Memory B cell (primary cell): ENCODE results near the gene SULT1A3.
"Not testable (repeated sequence)": the region's sequence is repeated elsewhere in the genome, so short reads cannot be mapped to it uniquely, and the experiment has no call there.

Source experiments
- ATAC-seq: fragments of 150-1000 bp; cut with Tn5 transposase; 2 replicates; pipeline ENCODE4 v1.10.0; 2021; ENCODE audit warnings: low read depth, mild to moderate bottlenecking, moderate library complexity
- DNase-seq, 2 donors: peaks; one replicate each; pipeline ENCODE4 v3.0.0; 2022; ENCODE audit warnings: low spot score in 2 of 2
- H3K27ac Mint-ChIP-seq: one replicate; pipeline ENCODE4 v1.8.0; 2022; ENCODE audit warnings: mild to moderate bottlenecking, moderate library complexity, mixed read lengths
- H3K27me3 Mint-ChIP-seq: one replicate; pipeline ENCODE4 v1.8.0; 2022; ENCODE audit warnings: mixed read lengths
- H3K36me3 Mint-ChIP-seq: one replicate; pipeline ENCODE4 v1.8.0; 2022; ENCODE audit warnings: mild to moderate bottlenecking, mixed read lengths
- H3K4me1 Mint-ChIP-seq: one replicate; pipeline ENCODE4 v1.8.0; 2022; ENCODE audit warnings: mixed read lengths
- H3K4me3 Mint-ChIP-seq: one replicate; pipeline ENCODE4 v1.8.0; 2022; ENCODE audit warnings: mild to moderate bottlenecking, moderate library complexity, mixed read lengths
- H3K9me3 Mint-ChIP-seq: one replicate; pipeline ENCODE4 v1.8.0; 2022; ENCODE audit warnings: mixed read lengths

SULT1A3 gene

DNA sequence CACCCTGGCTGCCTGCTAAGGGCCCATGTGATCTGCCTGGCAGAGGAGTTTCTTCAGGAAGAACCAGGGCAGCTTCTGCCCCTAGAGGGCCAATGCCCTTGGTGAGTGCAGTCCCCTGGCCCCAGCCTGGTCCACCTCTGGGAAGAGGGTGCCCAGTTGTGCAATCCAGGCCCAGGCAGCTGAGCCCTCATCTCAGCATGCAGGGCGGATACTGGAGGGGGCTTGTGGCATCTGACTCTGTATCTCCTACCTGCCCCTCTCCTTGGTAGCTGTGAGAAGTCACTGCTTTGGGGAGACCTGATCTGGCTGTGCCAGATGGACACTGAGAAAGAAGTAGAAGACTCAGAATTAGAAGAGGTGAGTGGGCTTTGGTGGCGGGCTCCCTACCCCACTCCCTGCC, 2.1 kb upstream of the SULT1A3 start:
- DNase-seq = peak in 1 of 2 donors; percentile 6
- not testable (repeated sequence) for H3K36me3 Mint-ChIP-seq

DNA sequence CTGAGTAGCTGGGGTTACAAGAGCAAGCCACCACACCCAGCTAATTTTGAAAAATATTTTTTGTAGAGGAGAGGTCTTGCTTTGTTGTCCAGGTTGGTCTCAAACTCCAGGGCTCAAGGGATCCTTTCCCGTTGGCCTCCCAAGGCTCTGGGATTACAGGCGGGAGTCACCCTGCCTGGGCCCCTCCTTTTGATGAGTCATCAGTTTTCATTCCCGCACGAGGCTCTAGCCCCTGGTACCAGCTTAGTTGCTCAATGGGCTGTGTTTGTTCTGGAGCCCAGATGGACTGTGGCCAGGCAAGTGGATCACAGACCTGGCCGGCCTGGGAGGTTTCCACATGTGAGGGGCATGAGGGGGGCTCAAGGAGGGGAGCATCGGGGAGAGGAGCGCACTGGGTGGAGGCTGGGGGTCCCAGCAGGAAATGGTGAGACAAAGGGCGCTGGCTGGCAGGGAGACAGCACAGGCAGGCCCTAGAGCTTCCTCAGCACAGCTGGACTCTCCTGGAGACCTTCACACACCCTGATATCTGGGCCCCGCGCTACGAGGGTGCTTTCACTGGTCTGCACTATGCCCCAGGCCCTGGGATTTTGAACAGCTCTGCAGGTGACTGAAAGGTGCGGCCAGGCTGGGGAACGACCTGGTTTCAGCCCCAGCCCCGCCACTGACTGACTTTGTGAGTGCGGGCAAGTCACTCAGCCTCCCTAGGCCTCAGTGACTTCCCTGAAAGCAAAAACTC, 721 bp downstream of the SULT1A3 start:
- H3K27ac Mint-ChIP-seq, H3K27me3 Mint-ChIP-seq, H3K36me3 Mint-ChIP-seq, DNase-seq, H3K9me3 Mint-ChIP-seq, ATAC-seq, H3K4me1 Mint-ChIP-seq, H3K4me3 Mint-ChIP-seq: not testable (repeated sequence)

More for the DNA sequence above, 2.1 kb upstream of the SULT1A3 start:
- ATAC-seq, H3K27ac Mint-ChIP-seq, H3K27me3 Mint-ChIP-seq, H3K9me3 Mint-ChIP-seq, H3K4me1 Mint-ChIP-seq, H3K4me3 Mint-ChIP-seq: not testable (repeated sequence)

DNA sequence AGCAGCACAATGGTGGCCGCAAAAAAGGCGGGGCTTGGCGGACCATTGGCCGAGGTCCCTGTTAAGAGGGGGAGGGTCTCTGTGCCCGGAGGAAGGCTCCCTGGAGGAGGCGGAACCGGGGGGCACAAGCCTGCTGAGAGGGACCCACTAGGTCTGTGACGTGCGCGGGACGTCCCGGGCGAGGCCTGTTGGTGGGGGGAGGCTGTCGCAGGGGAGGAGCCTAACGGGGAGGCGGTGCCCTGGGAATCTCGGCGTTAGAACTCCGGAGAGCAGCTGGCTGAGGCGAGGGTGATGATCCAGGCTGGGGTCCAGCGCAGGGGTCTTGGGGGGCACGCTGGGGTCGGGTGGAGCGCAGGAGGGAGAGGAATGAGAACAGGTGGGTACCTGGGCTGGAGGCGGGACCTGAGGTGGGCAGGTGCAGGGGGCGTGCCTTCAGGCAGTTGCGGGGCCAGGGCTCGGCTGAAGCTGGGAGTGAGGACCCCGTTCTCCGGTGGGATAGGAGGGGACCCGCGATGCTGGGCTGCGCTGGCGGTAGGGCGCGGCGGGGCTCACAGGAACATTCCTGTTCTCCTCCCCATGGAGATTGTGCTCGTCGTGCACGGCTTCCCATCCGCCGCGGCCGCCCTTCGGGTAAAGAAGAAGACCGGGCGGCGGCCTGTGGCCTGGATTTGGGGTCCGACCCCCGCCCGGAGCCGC, 6.6 kb downstream of the SULT1A3 start:
- ATAC-seq (peak; percentile 73), DNase-seq (peak in 1 of 2 donors; percentile 27)
- H3K9me3 Mint-ChIP-seq, H3K27me3 Mint-ChIP-seq, H3K36me3 Mint-ChIP-seq, H3K27ac Mint-ChIP-seq, H3K4me1 Mint-ChIP-seq, H3K4me3 Mint-ChIP-seq: not testable (repeated sequence)

DNA sequence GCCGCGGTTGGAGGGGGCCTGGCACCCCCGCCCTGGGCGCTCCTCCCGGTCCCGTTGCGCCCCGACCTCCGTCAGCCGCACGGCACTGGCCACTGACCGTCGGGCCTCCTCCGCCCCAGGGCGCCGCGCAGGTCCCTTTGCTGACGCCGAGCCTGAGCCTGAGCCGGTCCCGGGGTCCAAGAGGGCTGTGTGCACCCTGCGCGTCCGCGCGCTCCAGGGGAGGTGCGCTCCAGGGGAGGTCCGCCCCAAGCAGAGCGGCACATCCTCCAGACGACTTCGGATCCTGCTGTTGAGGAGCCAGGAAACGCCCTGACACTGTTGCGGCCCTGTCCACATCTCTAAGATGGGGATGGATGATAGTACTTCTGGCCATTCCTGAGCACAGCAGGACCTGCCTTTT, 7.2 kb downstream of the SULT1A3 start:
- not testable (repeated sequence) for DNase-seq, H3K9me3 Mint-ChIP-seq, H3K4me3 Mint-ChIP-seq, H3K27ac Mint-ChIP-seq, H3K27me3 Mint-ChIP-seq, H3K4me1 Mint-ChIP-seq, H3K36me3 Mint-ChIP-seq
- ATAC-seq = peak; percentile 23

DNA sequence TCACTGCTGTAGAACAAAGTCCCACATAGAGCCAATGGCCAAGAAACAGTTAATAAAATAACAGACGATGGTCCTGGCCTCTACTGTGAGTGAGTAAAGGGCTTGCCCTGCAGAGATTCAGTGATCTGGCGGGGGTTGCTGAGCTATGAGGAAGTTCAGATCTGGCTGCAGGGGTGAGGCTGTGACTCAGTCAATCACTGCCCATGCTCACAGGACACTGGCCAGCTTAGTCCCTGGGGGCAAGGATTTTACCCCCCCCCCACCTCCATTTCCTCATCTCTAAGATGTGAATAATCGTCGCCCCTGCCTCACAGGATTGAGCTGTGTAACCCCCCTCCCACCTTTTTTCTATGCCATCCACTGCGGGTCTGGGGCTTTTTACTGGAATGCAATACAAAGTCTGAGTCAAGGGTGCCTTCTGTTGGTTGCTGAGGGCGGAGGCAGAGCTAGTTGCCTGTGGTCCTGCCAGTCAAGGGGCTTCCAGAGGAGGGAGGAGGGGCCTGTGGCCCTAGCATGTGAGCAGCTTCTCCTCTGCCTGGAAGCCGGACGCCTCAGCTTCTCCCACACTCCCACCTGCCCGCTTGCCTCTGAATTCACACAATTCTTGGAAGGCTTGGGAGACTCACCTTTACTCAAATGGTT, 8.1 kb downstream of the SULT1A3 start:
- H3K27me3 Mint-ChIP-seq, DNase-seq, H3K4me1 Mint-ChIP-seq, H3K36me3 Mint-ChIP-seq, H3K9me3 Mint-ChIP-seq, H3K27ac Mint-ChIP-seq: not testable (repeated sequence)
- peak overlapping the region; percentile 44 for H3K4me3 Mint-ChIP-seq
- ATAC-seq = peak; percentile 45

DNA sequence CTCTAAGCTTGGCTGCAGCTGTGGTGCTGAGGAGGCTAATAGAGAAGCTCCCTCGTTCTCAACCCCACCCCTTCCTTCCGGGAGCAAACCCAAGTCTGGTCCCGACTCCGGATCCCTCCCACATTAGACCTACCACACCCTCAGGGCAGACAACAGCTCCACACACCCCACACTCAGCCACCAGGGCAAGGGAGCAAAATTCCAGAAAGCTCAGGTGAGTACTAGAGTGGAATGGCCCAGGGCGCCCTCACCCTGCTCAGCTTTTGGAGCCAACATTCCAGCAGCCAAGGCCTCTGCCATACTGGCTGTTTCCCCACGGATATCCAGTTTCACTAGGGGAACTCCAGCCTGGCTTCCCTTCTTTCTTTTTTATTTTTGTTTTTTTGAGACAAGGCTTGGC, 10.0 kb downstream of the SULT1A3 start:
- not testable (repeated sequence) for H3K9me3 Mint-ChIP-seq, H3K27me3 Mint-ChIP-seq, H3K36me3 Mint-ChIP-seq, H3K4me1 Mint-ChIP-seq, DNase-seq, H3K27ac Mint-ChIP-seq
- H3K4me3 Mint-ChIP-seq = peak overlapping the region; percentile 44
- ATAC-seq = peak; percentile 44

DNA sequence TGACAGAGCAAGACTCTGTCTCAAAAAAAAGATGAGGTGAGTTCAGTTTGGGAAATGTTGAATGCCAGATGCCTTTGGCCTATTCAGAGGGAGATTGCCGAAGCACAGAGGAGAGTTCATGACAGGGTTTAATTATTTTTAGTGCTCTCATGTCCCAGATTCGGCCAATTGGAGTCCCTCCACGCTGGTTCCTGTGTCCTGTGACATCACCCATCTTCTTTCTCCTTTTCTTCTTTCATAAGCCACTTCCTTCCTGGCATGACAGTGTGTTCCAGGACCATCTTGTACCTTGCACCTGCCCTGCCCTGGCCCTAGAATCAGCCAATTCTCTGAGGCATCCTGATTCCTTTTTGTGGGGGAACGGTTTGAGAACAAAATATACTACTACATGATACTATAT, 12.4 kb downstream of the SULT1A3 start:
- H3K9me3 Mint-ChIP-seq, H3K36me3 Mint-ChIP-seq, ATAC-seq, H3K27me3 Mint-ChIP-seq, H3K27ac Mint-ChIP-seq, DNase-seq, H3K4me3 Mint-ChIP-seq, H3K4me1 Mint-ChIP-seq: not testable (repeated sequence)

DNA sequence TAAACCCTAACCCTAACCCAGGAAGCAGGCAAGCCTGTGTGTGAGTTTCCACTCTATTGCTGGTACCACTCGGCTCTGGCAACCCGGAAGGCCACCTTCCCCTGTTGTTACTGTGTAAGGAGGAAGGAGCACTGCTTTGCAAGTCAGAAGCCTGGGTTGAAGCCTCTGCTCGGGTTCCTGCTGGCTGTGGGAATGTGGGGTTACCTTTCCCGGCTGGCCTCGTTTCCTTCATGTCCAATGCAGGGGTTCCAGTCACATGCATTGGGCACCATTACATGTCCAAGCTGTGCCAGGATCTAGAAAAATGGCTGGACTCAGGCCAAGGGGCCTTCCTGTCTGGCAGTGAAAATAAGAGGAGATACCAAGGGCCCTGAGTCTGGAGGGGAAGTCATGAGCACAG, 18.0 kb downstream of the SULT1A3 start:
- not testable (repeated sequence) for ATAC-seq, DNase-seq, H3K9me3 Mint-ChIP-seq, H3K36me3 Mint-ChIP-seq, H3K27ac Mint-ChIP-seq, H3K4me3 Mint-ChIP-seq, H3K4me1 Mint-ChIP-seq, H3K27me3 Mint-ChIP-seq

DNA sequence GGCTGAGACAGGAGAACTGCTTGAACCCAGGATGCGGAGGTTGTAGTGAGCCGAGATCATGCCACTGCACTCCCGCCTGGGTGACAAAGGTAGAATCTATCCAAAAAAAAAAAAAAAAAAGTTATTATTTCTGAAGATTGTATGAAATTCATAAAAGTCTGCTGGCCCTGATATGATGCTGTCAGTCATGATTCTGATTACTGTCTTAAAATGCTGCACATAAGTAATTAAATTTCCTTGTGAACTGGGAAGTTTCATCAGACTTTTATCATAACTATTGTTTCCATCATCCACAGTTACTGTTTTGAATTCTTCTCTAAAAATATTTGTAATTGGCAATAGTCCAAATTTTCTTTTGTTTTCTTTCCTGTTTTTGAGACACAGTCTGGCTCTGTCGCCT, 49.3 kb downstream of the SULT1A3 start, which contains the start of gene NPIPB13:
TSS of gene NPIPB13 (minus strand) at position 101 of the 400 bp plus-strand sequence. CDS start 2,906 bp downstream, outside the sequence.
- DNase-seq, H3K27ac Mint-ChIP-seq, H3K4me1 Mint-ChIP-seq, H3K4me3 Mint-ChIP-seq, H3K9me3 Mint-ChIP-seq, ATAC-seq, H3K36me3 Mint-ChIP-seq, H3K27me3 Mint-ChIP-seq: not testable (repeated sequence)
